Measurements from ENCODE around the gene ZFHX3.

Gene ZFHX3

GRCh38 chr16:72969146-72969545 lies 78.8 kb downstream of the ZFHX3 start:
- no peak for DNase-seq

- no peak for DNase-seq
These were observed 80.0 kb downstream of the ZFHX3 start for GRCh38 chr16:72967941-72968340.

- DNase-seq, result no peak
These were observed 84.2 kb downstream of the ZFHX3 start for GRCh38 chr16:72963533-72964315.

GRCh38 chr16:72962347-72962746 lies 85.6 kb downstream of the ZFHX3 start:
- no peak for DNase-seq

- DNase-seq, result no peak
These were observed 86.1 kb downstream of the ZFHX3 start for GRCh38 chr16:72961863-72962262.

GRCh38 chr16:72961115-72961832 lies 86.7 kb downstream of the ZFHX3 start:
- DNase-seq, result no peak

- no peak for DNase-seq
These were observed 87.8 kb downstream of the ZFHX3 start for GRCh38 chr16:72960101-72960500.

GRCh38 chr16:72959301-72959996 lies 88.5 kb downstream of the ZFHX3 start:
- no peak for DNase-seq

- DNase-seq, result no peak
These were observed 89.3 kb downstream of the ZFHX3 start for GRCh38 chr16:72958522-72959076.

- DNase-seq, result no peak
These were observed 90.3 kb downstream of the ZFHX3 start for GRCh38 chr16:72957303-72958277.

GRCh38 chr16:72956124-72957064 lies 91.5 kb downstream of the ZFHX3 start:
- no peak for DNase-seq

GRCh38 chr16:72952811-72953271 lies 95.1 kb downstream of the ZFHX3 start:
- no peak for DNase-seq

GRCh38 chr16:72952404-72952803 lies 95.5 kb downstream of the ZFHX3 start:
- no peak for DNase-seq

- DNase-seq, result no peak
These were observed 96.0 kb downstream of the ZFHX3 start for GRCh38 chr16:72951916-72952315.

GRCh38 chr16:72950669-72951068 lies 97.3 kb downstream of the ZFHX3 start:
- DNase-seq, result no peak

- no peak for DNase-seq
These were observed 99.6 kb downstream of the ZFHX3 start for GRCh38 chr16:72948238-72948829.

- DNase-seq, result no peak
These were observed 100.3 kb downstream of the ZFHX3 start for GRCh38 chr16:72947379-72948237.

GRCh38 chr16:72946474-72947194 lies 101.3 kb downstream of the ZFHX3 start:
- DNase-seq, result no peak

- DNase-seq, result no peak
These were observed 101.9 kb downstream of the ZFHX3 start for GRCh38 chr16:72946063-72946462.
